Measurements from ENCODE around the gene HAGHL.

HAGHL gene

GRCh38 chr16:732332-732731 lies 5.4 kb downstream of the HAGHL start:
- ChIA-PET CTCF (interaction anchor here (1.0 to 1.6 kb wide), 5 partner anchors 8 to 20 kb away, joined by 3 to 6 read pairs (median 5); partner anchors contain the start of genes ANTKMT and CIAO3), POLR2A (interaction anchor here (1.0 to 1.7 kb wide), 2 partner anchors 8 to 11 kb away, joined by 4 read pairs; partner anchors contain the start of genes ANTKMT and CIAO3)
- TF ChIP-seq ZNF2 (tag by site-specific recombination; IDR thresholded peaks at IDR 0.05), result no peak
- peak; percentile 27; the same call in 1 of the 2 replicates for TF ChIP-seq BCL11B (tag by site-specific recombination; IDR thresholded peaks at IDR 0.05; ENCODE audit: low read depth)
- Histone ChIP-seq H3K9me3 (ENCODE audit: control insufficient read depth, insufficient read depth, low read depth, low read length) (no peaks in the 10 kb centered on the region), H3K4me1 (ENCODE audit: control insufficient read depth, insufficient read depth, low read length) (peaks cover 1% of the 10 kb centered on the region; the same call in 1 of the 2 replicates), H3K27ac (ENCODE audit: extremely low read depth, low read depth, low read length) (no peak overlapping the region), H3K4me3 (ENCODE audit: low read depth, low read length) (no peak overlapping the region), H3K36me3 (ENCODE audit: control insufficient read depth in 2 of 2, insufficient read depth in 1 of 2, low read length in 2 of 2) (peaks cover 3 to 62% of the 10 kb centered on the region in 2 experiments; a peak in 2 of 3 replicates)

DNA sequence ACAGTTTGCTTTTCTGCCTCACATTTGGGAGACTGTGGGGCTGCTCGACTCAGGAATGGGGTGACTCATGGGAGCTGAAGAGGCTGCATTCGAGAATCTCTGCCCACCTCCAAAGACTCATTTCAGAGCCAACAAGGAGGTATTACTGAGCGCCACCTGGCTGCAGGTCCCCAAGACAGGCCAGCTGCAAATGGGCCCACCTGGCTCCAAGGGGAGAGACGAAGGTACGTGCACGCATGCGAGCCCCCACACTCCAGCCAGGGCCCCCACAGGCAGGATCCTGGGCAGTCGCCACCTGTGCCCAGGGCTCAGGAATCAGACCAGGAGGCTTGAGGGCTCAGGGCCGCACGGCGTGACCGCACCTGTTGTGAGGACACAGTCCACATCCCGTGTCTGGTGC lies 6.0 kb downstream of the HAGHL start:
- H3K4me3 ChIP-seq (ENCODE audit: low read depth, low read length), result no peak overlapping the region
- no peaks in the 10 kb centered on the region for H3K4me1 ChIP-seq (ENCODE audit: control insufficient read depth, insufficient read depth, low read length)
- POLR2A ChIA-PET, result no interaction called here
- TF ChIP-seq, protein P1, sequence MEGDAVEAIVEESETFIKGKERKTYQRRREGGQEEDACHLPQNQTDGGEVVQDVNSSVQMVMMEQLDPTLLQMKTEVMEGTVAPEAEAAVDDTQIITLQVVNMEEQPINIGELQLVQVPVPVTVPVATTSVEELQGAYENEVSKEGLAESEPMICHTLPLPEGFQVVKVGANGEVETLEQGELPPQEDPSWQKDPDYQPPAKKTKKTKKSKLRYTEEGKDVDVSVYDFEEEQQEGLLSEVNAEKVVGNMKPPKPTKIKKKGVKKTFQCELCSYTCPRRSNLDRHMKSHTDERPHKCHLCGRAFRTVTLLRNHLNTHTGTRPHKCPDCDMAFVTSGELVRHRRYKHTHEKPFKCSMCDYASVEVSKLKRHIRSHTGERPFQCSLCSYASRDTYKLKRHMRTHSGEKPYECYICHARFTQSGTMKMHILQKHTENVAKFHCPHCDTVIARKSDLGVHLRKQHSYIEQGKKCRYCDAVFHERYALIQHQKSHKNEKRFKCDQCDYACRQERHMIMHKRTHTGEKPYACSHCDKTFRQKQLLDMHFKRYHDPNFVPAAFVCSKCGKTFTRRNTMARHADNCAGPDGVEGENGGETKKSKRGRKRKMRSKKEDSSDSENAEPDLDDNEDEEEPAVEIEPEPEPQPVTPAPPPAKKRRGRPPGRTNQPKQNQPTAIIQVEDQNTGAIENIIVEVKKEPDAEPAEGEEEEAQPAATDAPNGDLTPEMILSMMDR (tag by site-specific recombination; IDR thresholded peaks at IDR 0.05), result 0 out of 2 replicates have a peak, but pooled peaks have one; percentile 25
- no peak for TF ChIP-seq ZNF132 (tag by site-specific recombination; IDR thresholded peaks at IDR 0.05; ENCODE audit: borderline replicate concordance)
- no peaks in the 10 kb centered on the region for H3K9me3 ChIP-seq (ENCODE audit: control insufficient read depth, insufficient read depth, low read depth, low read length)
- H3K36me3 ChIP-seq (ENCODE audit: control insufficient read depth in 2 of 2, insufficient read depth in 1 of 2, low read length in 2 of 2), result peaks cover 3 to 68% of the 10 kb centered on the region in 2 experiments; a peak in 2 of 3 replicates
- CTCF ChIA-PET, result interaction anchor here (1.0 to 1.6 kb wide), 5 partner anchors 8 to 21 kb away, joined by 3 to 6 read pairs (median 5); partner anchors contain the start of genes ANTKMT and CIAO3
- H3K27ac ChIP-seq (ENCODE audit: extremely low read depth, low read depth, low read length), result no peak overlapping the region

DNA sequence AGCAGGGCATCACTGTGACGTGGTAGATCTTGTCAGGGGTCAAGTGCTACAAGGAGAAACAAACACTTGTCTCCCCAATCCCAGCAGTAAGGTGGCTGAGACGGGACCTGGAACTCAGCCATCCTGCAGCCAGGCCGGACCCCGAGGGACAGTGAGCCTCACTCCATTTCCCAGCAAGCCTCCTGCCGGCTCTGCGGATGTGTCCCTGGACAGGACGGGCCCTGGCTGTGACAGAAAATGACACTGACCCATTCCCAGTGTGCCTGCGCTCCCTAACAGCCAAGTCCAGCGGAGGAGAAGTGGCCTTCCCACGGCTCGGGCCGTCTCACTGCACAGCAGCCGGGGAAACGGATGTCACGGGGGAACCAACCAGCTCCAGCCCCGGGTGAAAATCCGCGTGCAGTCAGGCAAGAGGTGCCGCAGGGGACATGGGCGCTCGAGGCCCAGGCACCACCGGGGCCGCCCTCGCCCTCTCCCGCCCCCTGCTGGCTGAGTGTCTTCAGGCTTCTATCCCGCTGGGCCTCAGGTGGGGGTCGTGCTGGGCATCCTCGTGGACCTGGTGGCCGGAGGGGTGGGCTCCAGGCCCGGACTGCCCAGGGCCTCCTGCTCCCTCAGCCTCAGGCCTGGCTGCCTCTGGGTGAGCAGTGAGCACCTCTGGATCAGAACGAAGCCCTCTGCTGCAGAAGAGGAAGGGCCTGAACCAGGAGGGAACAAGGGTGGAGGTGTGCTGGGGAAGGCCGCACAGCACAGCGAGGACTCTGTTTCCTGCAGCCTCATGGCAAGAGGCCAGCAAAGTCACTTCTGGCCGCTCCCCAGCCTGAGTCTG lies 6.7 kb downstream of the HAGHL start:
- ChIA-PET CTCF (interaction anchor here (0.6 to 2.9 kb wide), 4 partner anchors 16 to 342 kb away, joined by 3 to 10 read pairs (median 4); no protein-coding TSS in a partner anchor), POLR2A (no interaction called here)
- no peak overlapping the region for H3K4me3 ChIP-seq (ENCODE audit: low read depth, low read length)
- H3K4me1 ChIP-seq (ENCODE audit: control insufficient read depth, insufficient read depth, low read length), result no peaks in the 10 kb centered on the region
- TF ChIP-seq, protein P1 (tag by site-specific recombination; IDR thresholded peaks at IDR 0.05), result peak; percentile 50
- no peak for TF ChIP-seq ZNF155 (tag by site-specific recombination; IDR thresholded peaks at IDR 0.05)
- TF ChIP-seq ZNF10 (tag by site-specific recombination; IDR thresholded peaks at IDR 0.05), result no peak
- no peak overlapping the region for H3K27ac ChIP-seq (ENCODE audit: extremely low read depth, low read depth, low read length)
- H3K9me3 ChIP-seq (ENCODE audit: control insufficient read depth, insufficient read depth, low read depth, low read length), result no peaks in the 10 kb centered on the region
- H3K36me3 ChIP-seq (ENCODE audit: control insufficient read depth in 2 of 2, insufficient read depth in 1 of 2, low read length in 2 of 2), result peaks cover 4 to 70% of the 10 kb centered on the region in 2 experiments; a peak in 2 of 3 replicates

- TF ChIP-seq ZNF324 (tag by site-specific recombination; IDR thresholded peaks at IDR 0.05), result no peak
- TF ChIP-seq EGR2 (tag by site-specific recombination; IDR thresholded peaks at IDR 0.05; ENCODE audit: low read depth), result peak; percentile 47; the same call in 1 of the 2 replicates
- no peak overlapping the region for H3K4me3 ChIP-seq (ENCODE audit: low read depth, low read length)
- CTCF ChIA-PET, result interaction anchor here (0.6 to 2.9 kb wide), 3 partner anchors 22 to 343 kb away, joined by 3 to 10 read pairs (median 3); no protein-coding TSS in a partner anchor
- POLR2A ChIA-PET, result no interaction called here
- no peaks in the 10 kb centered on the region for H3K4me1 ChIP-seq (ENCODE audit: control insufficient read depth, insufficient read depth, low read length)
- peaks cover 6 to 73% of the 10 kb centered on the region in 2 experiments; a peak in 2 of 3 replicates for H3K36me3 ChIP-seq (ENCODE audit: control insufficient read depth in 2 of 2, insufficient read depth in 1 of 2, low read length in 2 of 2)
- H3K9me3 ChIP-seq (ENCODE audit: control insufficient read depth, insufficient read depth, low read depth, low read length), result no peaks in the 10 kb centered on the region
- no peak overlapping the region for H3K27ac ChIP-seq (ENCODE audit: extremely low read depth, low read depth, low read length)
Measured at GRCh38 chr16:734208-734980, 7.5 kb downstream of the HAGHL start.

Data from HEK293 (cell line).